Measurements from ENCODE around the gene PGM3. TPM values are rescaled to one million over a fixed set of nuclear protein-coding genes. Genes with fewer than 3 reads are reported as not detected.

Gene PGM3, protein sequence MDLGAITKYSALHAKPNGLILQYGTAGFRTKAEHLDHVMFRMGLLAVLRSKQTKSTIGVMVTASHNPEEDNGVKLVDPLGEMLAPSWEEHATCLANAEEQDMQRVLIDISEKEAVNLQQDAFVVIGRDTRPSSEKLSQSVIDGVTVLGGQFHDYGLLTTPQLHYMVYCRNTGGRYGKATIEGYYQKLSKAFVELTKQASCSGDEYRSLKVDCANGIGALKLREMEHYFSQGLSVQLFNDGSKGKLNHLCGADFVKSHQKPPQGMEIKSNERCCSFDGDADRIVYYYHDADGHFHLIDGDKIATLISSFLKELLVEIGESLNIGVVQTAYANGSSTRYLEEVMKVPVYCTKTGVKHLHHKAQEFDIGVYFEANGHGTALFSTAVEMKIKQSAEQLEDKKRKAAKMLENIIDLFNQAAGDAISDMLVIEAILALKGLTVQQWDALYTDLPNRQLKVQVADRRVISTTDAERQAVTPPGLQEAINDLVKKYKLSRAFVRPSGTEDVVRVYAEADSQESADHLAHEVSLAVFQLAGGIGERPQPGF
- total RNA-seq (2022) = 96.4 and 97.0 TPM in 2 replicates
- percentile 93 among the genes with signal in this experiment for Bru-seq, nascent RNA
- BruChase-seq, experiment 1, labeled RNA remaining after a 2-hour chase = percentile 96 among the genes with signal in this experiment
- BruChase-seq, experiment 2, labeled RNA remaining after a 6-hour chase = percentile 95 among the genes with signal in this experiment
- long read RNA-seq, full-length matches to known transcripts = 137 of 162 reads
- long read RNA-seq, partial matches to known transcripts = 7 of 162 reads
- long read RNA-seq, other reads (novel, unspliced or antisense) = 18 of 162 reads

DNA sequence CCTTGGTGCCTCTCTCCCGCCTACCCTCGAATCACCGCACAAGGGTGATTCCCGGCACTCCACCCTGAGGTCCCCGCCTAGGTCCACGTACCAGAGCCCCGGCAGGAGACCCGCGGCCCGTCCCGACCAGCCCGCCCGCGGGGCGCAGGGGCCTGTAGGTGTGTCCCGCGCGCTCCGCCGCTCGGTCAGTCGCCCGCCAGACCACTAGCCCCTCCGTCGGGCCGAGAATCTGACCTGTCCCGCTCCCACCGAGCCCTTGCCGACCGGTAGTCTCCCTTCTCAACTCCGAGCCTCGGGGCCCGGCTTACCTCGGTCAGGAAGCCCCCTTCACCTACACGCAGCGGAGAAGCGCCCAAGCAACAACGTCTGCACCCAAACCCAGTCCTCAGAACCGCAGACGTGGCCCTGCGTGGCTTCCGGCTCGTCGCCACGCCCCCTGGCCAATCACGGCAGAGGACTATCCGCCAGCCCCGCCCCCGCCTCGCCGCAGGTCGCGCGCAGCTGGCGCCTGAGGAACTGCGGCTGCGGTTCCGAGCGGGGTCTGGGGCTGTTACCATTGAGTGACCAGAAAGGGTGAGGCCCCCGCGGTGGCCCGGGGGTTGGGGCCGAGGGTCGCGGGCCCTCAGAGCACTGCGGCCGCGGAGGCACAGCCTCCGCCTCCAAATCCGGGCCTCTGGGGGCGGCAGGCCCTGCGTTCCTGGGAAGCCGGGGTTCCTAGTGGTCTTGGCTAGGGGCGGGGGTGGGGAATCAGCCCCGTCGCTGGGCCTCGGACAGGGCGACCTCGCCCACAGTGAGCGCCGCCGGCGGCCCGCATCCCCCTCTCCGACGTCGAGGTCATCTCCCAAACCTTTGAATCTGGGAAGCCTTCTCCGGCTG lies at the start of gene PGM3, which contains the start of gene RWDD2A:
Gene PGM3 (minus strand): TSS at position 395 of the 876 bp plus-strand sequence. CDS start 2,253 bp downstream, outside the sequence.
Gene RWDD2A (plus strand): TSS at position 487 of the 876 bp plus-strand sequence. CDS start 1,095 bp downstream, outside the sequence.
- Mint-ChIP-seq H3K36me3 (ENCODE audit: insufficient read depth, unreplicated experiment) (peaks cover 66% of the 10 kb centered on the region), H3K27me3 (ENCODE audit: insufficient read depth, unreplicated experiment) (no peaks in the 10 kb centered on the region), H3K9me3 (ENCODE audit: unreplicated experiment) (no peaks in the 10 kb centered on the region), H3K27ac (ENCODE audit: unreplicated experiment) (peak within 1 kb of the TSS; percentile 92), H3K4me1 (ENCODE audit: low read depth, unreplicated experiment) (peaks cover 16% of the 10 kb centered on the region), H3K4me3 (ENCODE audit: unreplicated experiment) (peak within 1 kb of the TSS; percentile 90)
- Histone ChIP-seq H3K4me1 (peaks cover 24% of the 10 kb centered on the region), H3K36me3 (ENCODE audit: control insufficient read depth, insufficient read depth, low read length) (peaks cover 2% of the 10 kb centered on the region), H3K27me3 (replicated peaks; ENCODE audit: control insufficient read depth, insufficient read depth, low read length) (no peaks in the 10 kb centered on the region), H3K9me3 (no peaks in the 10 kb centered on the region), H3K4me3 (ENCODE audit: low read depth, low read length) (peak within 1 kb of the TSS; percentile 97)
- intact Hi-C loops (cut with micrococcal nuclease; ENCODE audit: unreplicated experiment) = loop anchor here (1.0 to 10.0 kb wide), 4 partner anchors 22 to 343 kb away; partner anchors contain the start of genes DOP1A and PRSS35
- POLR2A ChIA-PET = interaction anchor here (0.6 to 1.0 kb wide), 3 partner anchors 9 to 385 kb away, joined by 3 to 7 read pairs (median 5); no protein-coding TSS in a partner anchor
- DNase-seq = peak; percentile 89 to 94
- no TSS peak for BruUV-seq (replicated peaks)
- TF ChIP-seq, protein P1, sequence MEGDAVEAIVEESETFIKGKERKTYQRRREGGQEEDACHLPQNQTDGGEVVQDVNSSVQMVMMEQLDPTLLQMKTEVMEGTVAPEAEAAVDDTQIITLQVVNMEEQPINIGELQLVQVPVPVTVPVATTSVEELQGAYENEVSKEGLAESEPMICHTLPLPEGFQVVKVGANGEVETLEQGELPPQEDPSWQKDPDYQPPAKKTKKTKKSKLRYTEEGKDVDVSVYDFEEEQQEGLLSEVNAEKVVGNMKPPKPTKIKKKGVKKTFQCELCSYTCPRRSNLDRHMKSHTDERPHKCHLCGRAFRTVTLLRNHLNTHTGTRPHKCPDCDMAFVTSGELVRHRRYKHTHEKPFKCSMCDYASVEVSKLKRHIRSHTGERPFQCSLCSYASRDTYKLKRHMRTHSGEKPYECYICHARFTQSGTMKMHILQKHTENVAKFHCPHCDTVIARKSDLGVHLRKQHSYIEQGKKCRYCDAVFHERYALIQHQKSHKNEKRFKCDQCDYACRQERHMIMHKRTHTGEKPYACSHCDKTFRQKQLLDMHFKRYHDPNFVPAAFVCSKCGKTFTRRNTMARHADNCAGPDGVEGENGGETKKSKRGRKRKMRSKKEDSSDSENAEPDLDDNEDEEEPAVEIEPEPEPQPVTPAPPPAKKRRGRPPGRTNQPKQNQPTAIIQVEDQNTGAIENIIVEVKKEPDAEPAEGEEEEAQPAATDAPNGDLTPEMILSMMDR (IDR thresholded peaks at IDR 0.05; ENCODE audit: insufficient read depth in 1 of 2, low read depth in 1 of 2, low read length in 1 of 2, severe bottlenecking in 1 of 2, unreplicated experiment in 1 of 2) = no peak
- CTCF ChIA-PET = no interaction called here

DNA sequence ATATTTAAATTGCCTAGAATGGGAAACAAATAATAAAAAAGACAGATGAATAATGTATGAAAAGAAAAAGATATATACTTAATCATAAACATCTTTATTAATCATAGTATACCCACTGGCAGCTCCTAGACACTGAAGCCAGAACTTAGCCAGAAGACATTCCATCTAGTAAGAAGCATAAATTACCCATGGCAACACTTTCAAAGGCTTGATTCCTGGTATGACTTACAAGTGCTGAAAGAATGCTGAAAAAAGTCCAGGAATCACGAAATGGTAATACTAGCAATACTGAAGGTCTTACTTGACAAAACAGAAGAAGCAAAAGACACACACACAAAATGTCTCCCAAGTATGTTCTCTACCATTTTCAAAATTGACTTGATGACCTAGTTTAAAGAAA lies 38.1 kb upstream of the PGM3 start:
- intact Hi-C loops (cut with micrococcal nuclease; ENCODE audit: unreplicated experiment) = no loop called here

More for the DNA sequence above, 38.1 kb upstream of the PGM3 start:
- Mint-ChIP-seq H3K36me3 (ENCODE audit: insufficient read depth, unreplicated experiment) (peaks cover 39% of the 10 kb centered on the region), H3K27ac (ENCODE audit: unreplicated experiment) (no peak overlapping the region), H3K4me1 (ENCODE audit: low read depth, unreplicated experiment) (peaks cover 11% of the 10 kb centered on the region), H3K9me3 (ENCODE audit: unreplicated experiment) (no peaks in the 10 kb centered on the region), H3K27me3 (ENCODE audit: insufficient read depth, unreplicated experiment) (no peaks in the 10 kb centered on the region), H3K4me3 (ENCODE audit: unreplicated experiment) (no peak overlapping the region)
- Histone ChIP-seq H3K4me3 (ENCODE audit: low read depth, low read length) (no peak overlapping the region), H3K9me3 (no peaks in the 10 kb centered on the region), H3K36me3 (ENCODE audit: control insufficient read depth, insufficient read depth, low read length) (no peaks in the 10 kb centered on the region), H3K4me1 (no peaks in the 10 kb centered on the region), H3K27me3 (replicated peaks; ENCODE audit: control insufficient read depth, insufficient read depth, low read length) (no peaks in the 10 kb centered on the region)
- DNase-seq = no peak
- TF ChIP-seq, protein P1 (IDR thresholded peaks at IDR 0.05; ENCODE audit: insufficient read depth in 1 of 2, low read depth in 1 of 2, low read length in 1 of 2, severe bottlenecking in 1 of 2, unreplicated experiment in 1 of 2) = no peak
- BruUV-seq (replicated peaks) = no TSS peak
- ChIA-PET POLR2A (no interaction called here), CTCF (no interaction called here)
